HepG2 (cell line): ENCODE measurements around the gene ENO2. TPM values are rescaled to one million over a fixed set of nuclear protein-coding genes. Genes with fewer than 3 reads are reported as not detected.

Experiments used
- ARNT2 ChIP-seq: sonication (generic); formaldehyde crosslinking; IDR thresholded peaks from 2 replicates; pipeline ENCODE4 v1.8.0; 2022; ENCODE audit warnings: mild to moderate bottlenecking, low read depth, missing genetic modification reagents, moderate library complexity
- BHLHE40 ChIP-seq: IDR thresholded peaks from 2 replicates; pipeline ENCODE4 v1.6.1; 2011; ENCODE audit warnings: low read length, improper control_type of control experiment
- CBX1 ChIP-seq: IDR thresholded peaks from one replicate; pipeline ENCODE4 v1.6.1; 2016; ENCODE audit warnings: antibody characterized with exemption, low read depth
- IRF9 ChIP-seq: sonication (generic); formaldehyde crosslinking; IDR thresholded peaks from 2 replicates; pipeline ENCODE4 v1.8.0; 2022; ENCODE audit warnings: missing genetic modification reagents, mild to moderate bottlenecking, borderline replicate concordance
- POLR2G ChIP-seq: fragments of 200-400 bp; formaldehyde crosslinking; IDR thresholded peaks from 2 replicates; pipeline ENCODE4 v1.6.1; 2018; ENCODE audit warnings: mild to moderate bottlenecking, low read depth, low read length, moderate library complexity
- RELA ChIP-seq: sonication (generic); formaldehyde crosslinking; IDR thresholded peaks from 2 replicates; pipeline ENCODE4 v1.4.0; 2020; ENCODE audit warnings: missing genetic modification reagents
- TBX3 ChIP-seq: fragments of 450-650 bp; IDR thresholded peaks from 2 replicates; pipeline ENCODE4 v1.6.1; 2017; ENCODE audit warnings: antibody characterized with exemption, mild to moderate bottlenecking, inconsistent platforms, borderline replicate concordance
- TCF7 ChIP-seq: sonication (generic); IDR thresholded peaks from 2 replicates; pipeline ENCODE4 v1.6.1; 2016; ENCODE audit warnings: antibody characterized with exemption, low read depth
- TEAD3 ChIP-seq: optimal IDR thresholded peaks from 2 replicates; pipeline ENCODE3; 2016; ENCODE audit warnings: borderline replicate concordance
- ZBTB2 ChIP-seq: sonication (generic); formaldehyde crosslinking; IDR thresholded peaks from 2 replicates; pipeline ENCODE4 v1.8.0; 2022; ENCODE audit warnings: low read depth, missing genetic modification reagents
- ZBTB25 ChIP-seq: IDR thresholded peaks from 2 replicates; pipeline ENCODE4 v1.6.1; 2018; ENCODE audit warnings: missing genetic modification reagents
- ZFP37 ChIP-seq: sonication (generic); formaldehyde crosslinking; IDR thresholded peaks from 2 replicates; pipeline ENCODE4 v1.4.0; 2020; ENCODE audit warnings: missing genetic modification reagents, borderline replicate concordance
- ZNF138 ChIP-seq: sonication (generic); formaldehyde crosslinking; IDR thresholded peaks from 2 replicates; pipeline ENCODE4 v1.5.0; 2020; ENCODE audit warnings: mild to moderate bottlenecking, low read depth, missing genetic modification reagents
- ZNF263 ChIP-seq: sonication (generic); formaldehyde crosslinking; IDR thresholded peaks from 2 replicates; pipeline ENCODE4 v1.4.0; 2020; ENCODE audit warnings: missing genetic modification reagents
- ZNF281 ChIP-seq: sonication (generic); formaldehyde crosslinking; IDR thresholded peaks from 2 replicates; pipeline ENCODE4 v1.4.0; 2020; ENCODE audit warnings: missing genetic modification reagents, borderline replicate concordance
- ZNF326 ChIP-seq: sonication (generic); formaldehyde crosslinking; IDR thresholded peaks from 2 replicates; pipeline ENCODE4 v1.4.0; 2020; ENCODE audit warnings: missing genetic modification reagents, borderline replicate concordance
- ZNF501 ChIP-seq: sonication (generic); formaldehyde crosslinking; IDR thresholded peaks from 2 replicates; pipeline ENCODE4 v1.5.1; 2020; ENCODE audit warnings: mild to moderate bottlenecking, moderate library complexity, missing genetic modification reagents
- ZNF546 ChIP-seq: sonication (generic); formaldehyde crosslinking; conservative IDR thresholded peaks from 2 replicates; pipeline ENCODE4 v1.8.1; 2023; ENCODE audit warnings: mild to moderate bottlenecking, missing genetic modification reagents
- ZNF614 ChIP-seq: IDR thresholded peaks from 2 replicates; pipeline ENCODE4 v1.6.1; 2018; ENCODE audit warnings: missing biosample characterization, missing genetic modification reagents, inconsistent platforms, borderline replicate concordance
- ZNF704 ChIP-seq: sonication (generic); formaldehyde crosslinking; IDR thresholded peaks from 2 replicates; pipeline ENCODE4 v1.8.1; 2023; ENCODE audit warnings: mild to moderate bottlenecking, inconsistent platforms, moderate library complexity, missing genetic modification reagents, borderline replicate concordance
- ZNF749 ChIP-seq: sonication (generic); formaldehyde crosslinking; IDR thresholded peaks from 2 replicates; pipeline ENCODE4 v1.8.0; 2022; ENCODE audit warnings: mild to moderate bottlenecking, missing genetic modification reagents, moderate library complexity, borderline replicate concordance
- polyA plus RNA-seq, 8 experiments: library from polyadenylated mRNA; depleted of rRNA in 3 of 8; stranded (reverse) in 7 of 8; unstranded in 1 of 8; fragments of >200 nt; fragmentation: Illumina TruSeq in 4 of 8; extraction: Trizol in 4 of 8; gene quantifications; 2 replicates each; pipeline versions ENCODE4 v1.2.1 to v1.2.3, GENCODE V29; 2011 to 2016; ENCODE audit warnings: low read depth in 4 of 8, missing spikeins in 1 of 8, mixed read lengths in 1 of 8; ENCODE audit not compliant: insufficient read depth in 1 of 8
- total RNA-seq, 5 experiments: library from RNA; depleted of rRNA; stranded (reverse); fragments of >200 nt; fragmentation: Illumina TruSeq; extraction: Trizol; gene quantifications; 2 replicates each; pipeline ENCODE4 v1.2.3, GENCODE V29; 2016; ENCODE audit warnings: low read depth in 1 of 5

Gene ENO2
- total and polyA plus RNA-seq, 2 of the 13 experiments (the other 11 are each of a cell fraction or from before 2014, with no cell fraction given) = 19.3 to 136 TPM

- TF ChIP-seq ZNF614 (CRISPR knock-in tag) (peak; percentile 80; the same call in 1 of the 2 replicates), ZFP37 (CRISPR knock-in tag) (peak; percentile 67; the same call in 1 of the 2 replicates), BHLHE40 (peak; percentile 14; the same call in 1 of the 2 replicates), CBX1 (no peak), ARNT2 (CRISPR knock-in tag) (peak; percentile 25; the same call in 1 of the 2 replicates), ZNF263 (CRISPR knock-in tag) (peak; percentile 43; the same call in 1 of the 2 replicates), ZNF326 (CRISPR knock-in tag) (0 out of 2 replicates have a peak, but pooled peaks have one; percentile 17), TCF7 (no peak), TEAD3 (peak; percentile 56), POLR2G (peak; percentile 88), ZNF704 (CRISPR knock-in tag) (peak; percentile 71; the same call in 1 of the 2 replicates), ZBTB2 (CRISPR knock-in tag) (no peak), ZNF138 (CRISPR knock-in tag) (no peak), ZBTB25 (CRISPR knock-in tag) (peak; percentile 65), IRF9 (CRISPR knock-in tag) (no peak), ZNF501 (CRISPR knock-in tag) (0 out of 2 replicates have a peak, but pooled peaks have one; percentile 7), ZNF749 (CRISPR knock-in tag) (no peak), RELA (peak; percentile 48; the same call in 1 of the 2 replicates), ZNF546 (CRISPR knock-in tag) (0 out of 2 replicates have a peak, but pooled peaks have one; percentile 33), ZNF281 (CRISPR knock-in tag) (0 out of 2 replicates have a peak, but pooled peaks have one; percentile 3), TBX3 (no peak)
Observed at GRCh38 chr12:6946033-6946919, 31.9 kb downstream of the ENO2 start (continued).
